ENCODE measurements around the gene ANGPTL1. TPM values are rescaled to one million over a fixed set of nuclear protein-coding genes. Genes with fewer than 3 reads are reported as not detected.

Gene ANGPTL1
- total and polyA plus RNA-seq, 4 donors = 0.93 to 11.2 (median 4.1) TPM

- no peak for DNase-seq (ENCODE audit: low spot score)
- Histone ChIP-seq H3K9me3 (ENCODE audit: control insufficient read depth in 4 of 4, low read length in 3 of 4) (no peaks in the 10 kb centered on the region), H3K4me3 (ENCODE audit: low read depth in 1 of 3, low read length in 3 of 3) (peak overlapping the region in 2 of 3 donors; percentile 23 to 24), H3K36me3 (ENCODE audit: control insufficient read depth in 4 of 4, insufficient read depth in 3 of 4, low read depth in 1 of 4, low read length in 3 of 4) (no peaks in the 10 kb centered on the region), H3K27ac (ENCODE audit: low read depth in 1 of 2, low read length in 2 of 2) (peak overlapping the region in 1 of 2 donors; percentile 48), H3K9ac (ENCODE audit: low read depth in 1 of 2, low read length in 2 of 2) (peak overlapping the region; percentile 11 to 66), H3K27me3 (ENCODE audit: control insufficient read depth in 4 of 4, insufficient read depth in 4 of 4, low read length in 3 of 4) (no peaks in the 10 kb centered on the region), H3K4me1 (ENCODE audit: control insufficient read depth in 4 of 4, insufficient read depth in 4 of 4, low read length in 3 of 4) (peaks cover 3 to 25% (median 19%) of the 10 kb centered on the region in 4 donors)
- no peak for TF ChIP-seq HNF4G (IDR thresholded peaks at IDR 0.05)
- TF ChIP-seq FOXA2 (IDR thresholded peaks at IDR 0.05) = no peak
- no peak for TF ChIP-seq RAD21 (IDR thresholded peaks at IDR 0.05)
- 39% methylated on average over 1 of the region's 1 CpG for WGBS
These were observed 656 bp downstream of the ANGPTL1 start for GRCh38 chr1:178870221-178870620.

- H3K9me3 ChIP-seq (ENCODE audit: control insufficient read depth in 4 of 4, low read length in 3 of 4) = no peaks in the 10 kb centered on the region
- 50% methylated on average over 3 of the region's 3 CpGs for WGBS
- DNase-seq (ENCODE audit: low spot score) = no peak
- peaks cover 3 to 25% (median 19%) of the 10 kb centered on the region in 4 donors for H3K4me1 ChIP-seq (ENCODE audit: control insufficient read depth in 4 of 4, insufficient read depth in 4 of 4, low read length in 3 of 4)
- H3K36me3 ChIP-seq (ENCODE audit: control insufficient read depth in 4 of 4, insufficient read depth in 3 of 4, low read depth in 1 of 4, low read length in 3 of 4) = peaks cover 0 to 3% (median under 1%) of the 10 kb centered on the region in 4 donors
- peak overlapping the region; percentile 66 to 82 for H3K9ac ChIP-seq (ENCODE audit: low read depth in 1 of 2, low read length in 2 of 2)
- TF ChIP-seq ATF3 (IDR thresholded peaks at IDR 0.05) = no peak
- peak overlapping the region; percentile 48 to 69 for H3K27ac ChIP-seq (ENCODE audit: low read depth in 1 of 2, low read length in 2 of 2)
- no peaks in the 10 kb centered on the region for H3K27me3 ChIP-seq (ENCODE audit: control insufficient read depth in 4 of 4, insufficient read depth in 4 of 4, low read length in 3 of 4)
- H3K4me3 ChIP-seq (ENCODE audit: low read depth in 1 of 3, low read length in 3 of 3) = peak overlapping the region in 1 of 3 donors; percentile 26
These were observed 1.7 kb downstream of the ANGPTL1 start for GRCh38 chr1:178869119-178869697.

- Histone ChIP-seq H3K4me1 (ENCODE audit: control insufficient read depth in 4 of 4, insufficient read depth in 4 of 4, low read length in 3 of 4) (peaks cover 3 to 25% (median 19%) of the 10 kb centered on the region in 4 donors), H3K36me3 (ENCODE audit: control insufficient read depth in 4 of 4, insufficient read depth in 3 of 4, low read depth in 1 of 4, low read length in 3 of 4) (peaks cover 0 to 3% (median under 1%) of the 10 kb centered on the region in 4 donors), H3K9me3 (ENCODE audit: control insufficient read depth in 4 of 4, low read length in 3 of 4) (no peaks in the 10 kb centered on the region), H3K4me3 (ENCODE audit: low read depth in 1 of 3, low read length in 3 of 3) (peak overlapping the region in 1 of 3 donors; percentile 16), H3K27me3 (ENCODE audit: control insufficient read depth in 4 of 4, insufficient read depth in 4 of 4, low read length in 3 of 4) (no peaks in the 10 kb centered on the region), H3K27ac (ENCODE audit: low read depth in 1 of 2, low read length in 2 of 2) (peak overlapping the region; percentile 2 to 69), H3K9ac (ENCODE audit: low read depth in 1 of 2, low read length in 2 of 2) (peak overlapping the region; percentile 39 to 82)
- no peak for DNase-seq (ENCODE audit: low spot score)
- 64% methylated on average over 1 of the region's 1 CpG for WGBS
- TF ChIP-seq ZBTB33 (IDR thresholded peaks at IDR 0.05) (no peak), HNF4G (IDR thresholded peaks at IDR 0.05) (no peak), RAD21 (IDR thresholded peaks at IDR 0.05) (no peak), MAX (IDR thresholded peaks at IDR 0.05) (no peak), EGR1 (IDR thresholded peaks at IDR 0.05; ENCODE audit: low read depth in 2 of 2) (no peak)
These were observed 2.2 kb downstream of the ANGPTL1 start for GRCh38 chr1:178868706-178869105.

GRCh38 chr1:178867670-178868069 lies 3.2 kb downstream of the ANGPTL1 start:
- 32% methylated on average over 5 of the region's 5 CpGs for WGBS
- peak overlapping the region; percentile 82 to 88 for H3K9ac ChIP-seq (ENCODE audit: low read depth in 1 of 2, low read length in 2 of 2)
- H3K27ac ChIP-seq (ENCODE audit: low read depth in 1 of 2, low read length in 2 of 2) = peak overlapping the region; percentile 77
- TF ChIP-seq NR2F2 (IDR thresholded peaks at IDR 0.05) (peak; percentile 12), FOXA2 (IDR thresholded peaks at IDR 0.05) (no peak)
- no peaks in the 10 kb centered on the region for H3K9me3 ChIP-seq (ENCODE audit: control insufficient read depth in 4 of 4, low read length in 3 of 4)
- no peaks in the 10 kb centered on the region for H3K27me3 ChIP-seq (ENCODE audit: control insufficient read depth in 4 of 4, insufficient read depth in 4 of 4, low read length in 3 of 4)
- peaks cover 3 to 24% (median 17%) of the 10 kb centered on the region in 4 donors for H3K4me1 ChIP-seq (ENCODE audit: control insufficient read depth in 4 of 4, insufficient read depth in 4 of 4, low read length in 3 of 4)
- peak overlapping the region in 2 of 3 donors; percentile 34 to 39 for H3K4me3 ChIP-seq (ENCODE audit: low read depth in 1 of 3, low read length in 3 of 3)
- peaks cover 0 to 3% (median under 1%) of the 10 kb centered on the region in 4 donors for H3K36me3 ChIP-seq (ENCODE audit: control insufficient read depth in 4 of 4, insufficient read depth in 3 of 4, low read depth in 1 of 4, low read length in 3 of 4)
- DNase-seq (ENCODE audit: low spot score) = no peak
